ENCODE results near the gene ANKMY2. TPM values are rescaled to one million over a fixed set of nuclear protein-coding genes. Genes with fewer than 3 reads are reported as not detected.

The ANKMY2 gene
- total RNA-seq, 2 experiments from 2014 or later: 10.3 to 15.2 TPM

DNA sequence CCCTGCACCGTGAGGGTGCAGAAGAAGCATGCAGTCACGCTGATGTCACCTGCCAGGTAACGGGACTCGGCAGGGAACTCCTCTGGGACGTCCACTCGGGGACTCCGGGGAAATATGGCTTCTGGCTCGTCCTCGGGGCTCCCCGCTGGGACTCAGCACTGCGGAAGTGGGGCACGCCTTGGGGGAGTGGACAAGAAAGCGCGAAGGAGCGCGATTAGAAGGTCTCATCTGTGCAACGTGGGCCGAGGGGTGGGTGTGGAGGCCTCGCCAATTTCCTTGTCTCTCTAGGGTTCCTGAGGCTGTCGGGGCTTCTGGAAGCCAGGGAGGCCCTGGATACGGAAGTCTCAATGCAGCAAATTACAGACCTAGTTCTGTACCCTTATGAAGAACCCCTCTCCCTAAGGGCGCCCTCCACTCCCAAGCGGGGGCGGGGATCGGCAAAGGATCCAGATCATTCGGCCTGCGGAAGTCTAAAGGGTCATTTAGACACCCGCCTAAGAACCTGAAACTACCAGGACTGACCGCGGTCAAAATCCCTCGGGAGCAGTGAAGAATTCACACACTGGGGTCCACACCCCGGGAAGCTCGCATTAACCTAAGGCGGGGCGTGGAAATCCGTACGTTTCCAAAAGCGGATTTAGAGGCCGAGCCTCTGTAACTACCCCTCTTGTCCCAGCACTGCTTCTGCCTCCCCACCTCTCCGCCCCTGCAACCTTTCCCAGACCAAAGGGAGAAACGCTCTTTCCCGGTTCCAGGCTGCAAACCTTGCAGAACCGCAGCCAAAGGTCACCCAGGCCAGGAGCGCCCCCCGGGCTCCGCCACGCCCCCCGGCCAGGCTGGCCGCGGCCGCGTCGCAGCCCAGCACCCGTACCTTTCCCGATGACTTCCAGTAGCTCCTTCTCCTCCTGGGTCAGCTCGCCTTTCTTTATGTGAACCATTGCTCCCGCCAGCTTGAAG lies 640 bp downstream of the ANKMY2 start:
- intact Hi-C loops (cut with micrococcal nuclease; ENCODE audit: unreplicated experiment): loop anchor here (5.0 kb wide), 1 partner anchor 107 kb away; the partner anchor contains the start of gene TSPAN13
- Histone ChIP-seq H3K36me3 (ENCODE audit: insufficient read depth, low read length) (peaks cover 15% of the 10 kb centered on the region), H3K4me3 (ENCODE audit: low read depth, low read length, poor library complexity, severe bottlenecking) (peak overlapping the region; percentile 96), H3K4me2 (ENCODE audit: low read length) (peak overlapping the region; percentile 91), H3K4me1 (ENCODE audit: insufficient read depth, low read length, poor library complexity, severe bottlenecking) (peaks cover 29% of the 10 kb centered on the region), H3K9me3 (ENCODE audit: low read length) (no peaks in the 10 kb centered on the region), H3K9me2 (ENCODE audit: insufficient read depth, low read length) (no peaks in the 10 kb centered on the region), H3K27ac (ENCODE audit: low read depth, low read length, poor library complexity, severe bottlenecking) (no peak overlapping the region), H4K20me1 (ENCODE audit: insufficient read depth, low read length) (peaks cover 32% of the 10 kb centered on the region), H3K79me2 (ENCODE audit: insufficient read depth, low read depth, low read length) (peaks cover 42% of the 10 kb centered on the region), H2AFZ (ENCODE audit: low read length) (peak overlapping the region; percentile 92)
- CTCF ChIA-PET (ENCODE audit: unreplicated experiment): no interaction called here
- no TSS peak for BruUV-seq (replicated peaks)
- DNase-seq (ENCODE audit: low spot score): peak; percentile 55
- no peak for TF ChIP-seq EZH2phosphoT487 (IDR thresholded peaks at IDR 0.05; ENCODE audit: borderline replicate concordance, low read depth, low read length)
- TF ChIP-seq, protein P1, sequence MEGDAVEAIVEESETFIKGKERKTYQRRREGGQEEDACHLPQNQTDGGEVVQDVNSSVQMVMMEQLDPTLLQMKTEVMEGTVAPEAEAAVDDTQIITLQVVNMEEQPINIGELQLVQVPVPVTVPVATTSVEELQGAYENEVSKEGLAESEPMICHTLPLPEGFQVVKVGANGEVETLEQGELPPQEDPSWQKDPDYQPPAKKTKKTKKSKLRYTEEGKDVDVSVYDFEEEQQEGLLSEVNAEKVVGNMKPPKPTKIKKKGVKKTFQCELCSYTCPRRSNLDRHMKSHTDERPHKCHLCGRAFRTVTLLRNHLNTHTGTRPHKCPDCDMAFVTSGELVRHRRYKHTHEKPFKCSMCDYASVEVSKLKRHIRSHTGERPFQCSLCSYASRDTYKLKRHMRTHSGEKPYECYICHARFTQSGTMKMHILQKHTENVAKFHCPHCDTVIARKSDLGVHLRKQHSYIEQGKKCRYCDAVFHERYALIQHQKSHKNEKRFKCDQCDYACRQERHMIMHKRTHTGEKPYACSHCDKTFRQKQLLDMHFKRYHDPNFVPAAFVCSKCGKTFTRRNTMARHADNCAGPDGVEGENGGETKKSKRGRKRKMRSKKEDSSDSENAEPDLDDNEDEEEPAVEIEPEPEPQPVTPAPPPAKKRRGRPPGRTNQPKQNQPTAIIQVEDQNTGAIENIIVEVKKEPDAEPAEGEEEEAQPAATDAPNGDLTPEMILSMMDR (conservative IDR thresholded peaks at IDR 0.05; ENCODE audit: low read length): 0 out of 2 replicates have a peak, but pooled peaks have one; percentile 15
- POLR2A ChIA-PET: interaction anchor here (1.4 to 2.2 kb wide), 4 partner anchors 10 to 14 kb away, joined by 4 to 9 read pairs (median 8); no protein-coding TSS in a partner anchor

DNA sequence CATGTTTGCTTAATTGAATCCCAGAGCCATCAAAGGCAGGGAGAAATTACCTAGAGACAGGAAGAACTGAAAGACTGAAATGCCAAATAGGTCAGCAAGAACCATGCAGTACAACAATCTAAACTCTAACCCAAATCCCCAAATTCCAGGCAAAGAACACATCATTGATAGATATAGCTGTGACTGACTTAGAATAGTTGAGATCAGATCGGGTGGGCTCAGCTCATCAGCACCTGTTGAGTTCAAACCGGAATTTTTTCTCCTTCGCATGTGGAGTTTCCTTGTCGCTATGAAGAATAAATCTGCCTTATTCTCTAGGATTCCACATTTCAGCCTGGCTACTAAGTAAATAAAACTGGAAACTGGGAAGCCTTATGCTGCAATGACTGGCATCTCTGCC lies 1.4 kb downstream of the ANKMY2 start:
- peak overlapping the region; percentile 92 for H2AFZ ChIP-seq (ENCODE audit: low read length)
- no peak for DNase-seq (ENCODE audit: low spot score)
- no peaks in the 10 kb centered on the region for H3K9me2 ChIP-seq (ENCODE audit: insufficient read depth, low read length)
- H3K4me2 ChIP-seq (ENCODE audit: low read length): peak overlapping the region; percentile 91
- peaks cover 27% of the 10 kb centered on the region for H3K4me1 ChIP-seq (ENCODE audit: insufficient read depth, low read length, poor library complexity, severe bottlenecking)
- H3K27ac ChIP-seq (ENCODE audit: low read depth, low read length, poor library complexity, severe bottlenecking): no peak overlapping the region
- intact Hi-C loops (cut with micrococcal nuclease; ENCODE audit: unreplicated experiment): no loop called here
- no peaks in the 10 kb centered on the region for H3K9me3 ChIP-seq (ENCODE audit: low read length)
- H3K36me3 ChIP-seq (ENCODE audit: insufficient read depth, low read length): peaks cover 8% of the 10 kb centered on the region
- POLR2A ChIA-PET: no interaction called here
- CTCF ChIA-PET (ENCODE audit: unreplicated experiment): no interaction called here
- H3K79me2 ChIP-seq (ENCODE audit: insufficient read depth, low read depth, low read length): peaks cover 35% of the 10 kb centered on the region
- H4K20me1 ChIP-seq (ENCODE audit: insufficient read depth, low read length): peaks cover 25% of the 10 kb centered on the region
- TSS peak; percentile 49 for BruUV-seq (replicated peaks)
- TF ChIP-seq, protein P1 (conservative IDR thresholded peaks at IDR 0.05; ENCODE audit: low read length): no peak
- no peak for TF ChIP-seq EZH2phosphoT487 (IDR thresholded peaks at IDR 0.05; ENCODE audit: borderline replicate concordance, low read depth, low read length)
- H3K4me3 ChIP-seq (ENCODE audit: low read depth, low read length, poor library complexity, severe bottlenecking): peak overlapping the region; percentile 96

Data from OCI-LY7 (cell line).